B cell (primary cell): ENCODE measurements around the gene GRAMD1C. TPM values are rescaled to one million over a fixed set of nuclear protein-coding genes. Genes with fewer than 3 reads are reported as not detected.
"Not testable (repeated sequence)": the region's sequence is repeated elsewhere in the genome, so short reads cannot be mapped to it uniquely, and the experiment has no call there.

Experiments
- ATAC-seq: fragments of 200-7000 bp; cut with Tn5 transposase; one replicate; pipeline ENCODE4 v1.10.0; 2021; ENCODE audit warnings: low read depth, mild to moderate bottlenecking, moderate number of reproducible peaks, moderate library complexity
- CTCF ChIA-PET: fragments of 350-600 bp; sonication (Branson Sonifier 250); formaldehyde crosslinking; loops from one replicate; lab custom pipeline; 2021; ENCODE audit warnings: antibody characterized with exemption, inconsistent platforms; lab: Charles Lee
- POLR2A ChIA-PET: fragments of 350-600 bp; sonication (Branson Sonifier 250); formaldehyde crosslinking; loops from one replicate; lab custom pipeline; 2021; ENCODE audit warnings: antibody characterized with exemption; lab: Charles Lee
- DNase-seq: peaks from one replicate; pipeline ENCODE4 v3.0.0; 2013
- H2AFZ ChIP-seq: 2 replicates; pipeline ENCODE4 v1.6.1; 2012; ENCODE audit warnings: mild to moderate bottlenecking, low read depth, low read length; ENCODE audit not compliant: insufficient read depth, poor library complexity, severe bottlenecking
- H3K27ac ChIP-seq, 2 donors: 1 replicate in 1 of 2; 2 replicates in 1 of 2; pipeline ENCODE4 v1.5.1; 2012 to 2013; ENCODE audit warnings: low read length in 2 of 2, mild to moderate bottlenecking in 2 of 2, moderate library complexity in 1 of 2
- H3K27me3 ChIP-seq, 4 experiments: fragments of 200-600 bp in 1 of 4; sonication (generic) in 1 of 4; replicated peaks in 1 of 4; 1 replicate in 2 of 4; 2 replicates in 2 of 4; pipeline versions ENCODE4 v1.6.1 to v1.7.0; 2013 to 2016; ENCODE audit warnings: low read length in 3 of 4, mild to moderate bottlenecking in 2 of 4, mixed read lengths in 1 of 4, moderate library complexity in 1 of 4; ENCODE audit not compliant: insufficient read depth in 4 of 4, control insufficient read depth in 3 of 4; ENCODE audit errors: control extremely low read depth in 1 of 4
- H3K36me3 ChIP-seq, 2 experiments: replicated peaks in 1 of 2; 1 replicate in 1 of 2; 2 replicates in 1 of 2; pipeline versions ENCODE4 v1.6.1 to v1.7.1; 2013; ENCODE audit warnings: low read length in 1 of 2; ENCODE audit not compliant: insufficient read depth in 2 of 2, control insufficient read depth in 1 of 2; ENCODE audit errors: control extremely low read depth in 1 of 2, extremely low read depth in 1 of 2
- H3K4me1 ChIP-seq, 2 donors: fragments of 200-600 bp in 1 of 2; sonication (generic) in 1 of 2; 1 replicate in 1 of 2; 2 replicates in 1 of 2; pipeline versions ENCODE4 v1.5.1 to v1.6.1; 2013 to 2017; ENCODE audit warnings: low read length in 2 of 2; ENCODE audit not compliant: control insufficient read depth in 2 of 2, insufficient read depth in 2 of 2
- H3K4me2 ChIP-seq: replicated peaks from 2 replicates; pipeline ENCODE3; 2012; ENCODE audit warnings: mild to moderate bottlenecking, low read depth, low read length; ENCODE audit not compliant: poor library complexity, severe bottlenecking
- H3K4me3 ChIP-seq, 5 experiments: fragments of 200-600 bp in 1 of 5; sonication (generic) in 1 of 5; 1 replicate in 3 of 5; 2 replicates in 2 of 5; pipeline versions ENCODE4 v1.5.1 to v1.7.0; 2011 to 2016; ENCODE audit warnings: low read length in 4 of 5, mild to moderate bottlenecking in 4 of 5, low read depth in 2 of 5, control low read depth in 1 of 5, moderate library complexity in 1 of 5; ENCODE audit not compliant: insufficient read depth in 1 of 5; ENCODE audit errors: control extremely low read depth in 1 of 5, extremely low read depth in 1 of 5
- H3K79me2 ChIP-seq: fragments of 200-600 bp; sonication (generic); one replicate; pipeline ENCODE4 v1.6.0; 2016; ENCODE audit warnings: low read length; ENCODE audit not compliant: control insufficient read depth, insufficient read depth
- H3K9ac ChIP-seq: fragments of 200-600 bp; sonication (generic); 2 replicates; pipeline ENCODE4 v1.6.1; 2017; ENCODE audit warnings: mild to moderate bottlenecking, low read length, moderate library complexity
- H3K9me3 ChIP-seq, 3 donors: one replicate each; pipeline versions ENCODE4 v1.6.1 to v1.7.1; 2013; ENCODE audit warnings: low read length in 2 of 3; ENCODE audit not compliant: control insufficient read depth in 2 of 3, insufficient read depth in 1 of 3; ENCODE audit errors: control extremely low read depth in 1 of 3
- H4K20me1 ChIP-seq: 2 replicates; pipeline ENCODE4 v1.6.0; 2012; ENCODE audit warnings: mild to moderate bottlenecking, low read length; ENCODE audit not compliant: insufficient read depth, control insufficient read depth, poor library complexity, severe bottlenecking
- H3K27ac Mint-ChIP-seq: one replicate; pipeline ENCODE4 v1.8.0; 2021; ENCODE audit warnings: mixed read lengths
- H3K27me3 Mint-ChIP-seq: one replicate; pipeline ENCODE4 v1.8.0; 2021; ENCODE audit warnings: mixed read lengths
- H3K4me1 Mint-ChIP-seq: one replicate; pipeline ENCODE4 v1.8.0; 2021; ENCODE audit warnings: mixed read lengths
- H3K4me3 Mint-ChIP-seq: one replicate; pipeline ENCODE4 v1.8.0; 2021; ENCODE audit warnings: mixed read lengths
- H3K9me3 Mint-ChIP-seq: one replicate; pipeline ENCODE4 v1.8.0; 2022; ENCODE audit warnings: mixed read lengths; ENCODE audit not compliant: insufficient read depth
- CTCF ChIP-seq: fragments of 200-600 bp; IDR thresholded peaks from one replicate; pipeline ENCODE4 v1.8.0; 2022; ENCODE audit warnings: antibody characterized with exemption, mild to moderate bottlenecking
- EZH2 ChIP-seq: IDR thresholded peaks from 2 replicates; pipeline ENCODE4 v1.6.1; 2012; ENCODE audit warnings: borderline replicate concordance, low read depth, mild to moderate bottlenecking, moderate library complexity, low read length; ENCODE audit not compliant: insufficient read depth, poor library complexity, severe bottlenecking
- WGBS: methylation state at CpG from one replicate; pipeline ENCODE4 v1.1.5; 2013; ENCODE audit warnings: missing lambda C conversion rate; ENCODE audit not compliant: insufficient coverage; 5-methylcytosine and 5-hydroxymethylcytosine counted together
- intact Hi-C: fragments of 100-400 bp; cut with micrococcal nuclease; formaldehyde crosslinking; loops from one replicate; pipeline ENCODE4 v1.10.0; 2022
- polyA plus RNA-seq: library from polyadenylated mRNA; depleted of rRNA; stranded (reverse); fragments of >200 nt; gene quantifications from 2 replicates; pipeline ENCODE4 v1.2.3, GENCODE V29; 2012
- total RNA-seq, 2 donors: library from RNA; stranded (reverse); fragments of 120-200 nt in 1 of 2; gene quantifications; 1 replicate in 1 of 2; 2 replicates in 1 of 2; pipeline versions ENCODE4 v1.2.3 to v1.2.4, GENCODE V29; 2013 to 2022

The GRAMD1C gene
- total and polyA plus RNA-seq, 2 donors (not counting 1 experiment from before 2014, with no cell fraction given), result 8.5 to 47.1 TPM

GRCh38 chr3:113847247-113847646 is 8.7 kb downstream of the GRAMD1C start:
- POLR2A ChIA-PET, result no interaction called here
- no peak for ATAC-seq
- no peak overlapping the region for H3K4me3 ChIP-seq
- no peaks in the 10 kb centered on the region for H3K4me1 ChIP-seq
- H3K4me3 Mint-ChIP-seq, result no peak overlapping the region
- intact Hi-C loops, result no loop called here
- no peak overlapping the region for H2AFZ ChIP-seq
- no peaks in the 10 kb centered on the region for H3K79me2 ChIP-seq
- DNase-seq, result no peak
- H3K27me3 ChIP-seq, result no peaks in the 10 kb centered on the region
- no peak for TF ChIP-seq CTCF
- TF ChIP-seq EZH2, result no peak
- H3K9me3 ChIP-seq, result no peaks in the 10 kb centered on the region
- peaks cover 3% of the 10 kb centered on the region for H3K4me1 Mint-ChIP-seq
- no peak overlapping the region for H3K27ac ChIP-seq
- H4K20me1 ChIP-seq, result no peaks in the 10 kb centered on the region
- no peak overlapping the region for H3K9ac ChIP-seq
- CTCF ChIA-PET, result interaction anchor here (0.6 to 3.8 kb wide), 3 partner anchors 9 to 350 kb away, joined by 3 to 22 read pairs (median 3); partner anchors contain the start of gene GRAMD1C
- no peaks in the 10 kb centered on the region for H3K9me3 Mint-ChIP-seq
- H3K36me3 ChIP-seq, result no peaks in the 10 kb centered on the region
- H3K27ac Mint-ChIP-seq, result no peak overlapping the region
- H3K27me3 Mint-ChIP-seq, result no peaks in the 10 kb centered on the region
- no peak overlapping the region for H3K4me2 ChIP-seq

DNA sequence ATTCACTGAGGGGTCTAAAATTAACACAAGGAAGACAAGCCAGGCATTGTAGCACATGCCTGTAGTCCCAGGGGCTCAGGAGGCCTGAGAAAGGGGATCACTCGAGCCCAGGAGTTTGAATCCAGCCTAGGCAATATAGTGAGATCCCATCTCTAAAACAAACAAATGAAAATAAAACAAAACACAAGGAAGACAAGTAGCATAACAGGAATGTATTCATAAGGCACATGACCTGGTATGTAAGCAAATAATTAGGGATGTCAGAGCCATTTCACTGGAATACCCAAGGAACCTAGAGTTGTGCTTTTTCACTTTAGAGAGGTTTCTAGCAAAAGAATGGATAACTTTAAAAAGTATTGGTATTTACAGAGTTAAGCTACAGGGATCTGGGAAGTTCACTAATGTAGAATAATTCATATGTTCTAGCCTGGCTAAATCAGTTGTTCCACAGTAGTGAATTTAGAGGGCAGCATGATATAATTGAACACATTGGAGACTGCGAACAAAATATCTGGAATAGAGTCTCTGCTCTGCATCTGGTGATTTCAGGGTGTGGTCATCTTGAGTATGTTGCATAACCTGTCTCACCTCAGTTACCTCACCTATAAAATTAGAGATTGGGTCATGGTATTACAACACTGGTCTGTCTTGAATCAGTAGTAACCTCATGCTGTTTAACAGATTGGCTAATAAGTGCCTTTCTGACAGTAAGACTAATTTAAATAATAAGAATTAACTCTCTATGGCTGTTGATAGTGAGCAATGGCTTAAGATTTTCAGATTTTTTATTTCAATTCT is 9.3 kb downstream of the GRAMD1C start:
- no peaks in the 10 kb centered on the region for H3K79me2 ChIP-seq
- WGBS, result no CpG with 5 or more reads among the region's 2 CpGs
- no peak for DNase-seq
- H3K4me2 ChIP-seq, result no peak overlapping the region
- Mint-ChIP-seq H3K4me3 (no peak overlapping the region), H3K9me3 (no peaks in the 10 kb centered on the region), H3K27ac (no peak overlapping the region), H3K4me1 (peaks cover 3% of the 10 kb centered on the region), H3K27me3 (no peaks in the 10 kb centered on the region)
- no peak for TF ChIP-seq CTCF
- no peak for TF ChIP-seq EZH2
- no peak for ATAC-seq
- H3K27ac ChIP-seq, result no peak overlapping the region
- H3K4me3 ChIP-seq, result no peak overlapping the region
- no peak overlapping the region for H2AFZ ChIP-seq
- H3K36me3 ChIP-seq, result no peaks in the 10 kb centered on the region
- H3K4me1 ChIP-seq, result no peaks in the 10 kb centered on the region
- no peak overlapping the region for H3K9ac ChIP-seq
- CTCF ChIA-PET, result no interaction called here
- POLR2A ChIA-PET, result no interaction called here
- H3K9me3 ChIP-seq, result no peaks in the 10 kb centered on the region
- H3K27me3 ChIP-seq, result no peaks in the 10 kb centered on the region
- no peaks in the 10 kb centered on the region for H4K20me1 ChIP-seq
- intact Hi-C loops, result no loop called here

DNA sequence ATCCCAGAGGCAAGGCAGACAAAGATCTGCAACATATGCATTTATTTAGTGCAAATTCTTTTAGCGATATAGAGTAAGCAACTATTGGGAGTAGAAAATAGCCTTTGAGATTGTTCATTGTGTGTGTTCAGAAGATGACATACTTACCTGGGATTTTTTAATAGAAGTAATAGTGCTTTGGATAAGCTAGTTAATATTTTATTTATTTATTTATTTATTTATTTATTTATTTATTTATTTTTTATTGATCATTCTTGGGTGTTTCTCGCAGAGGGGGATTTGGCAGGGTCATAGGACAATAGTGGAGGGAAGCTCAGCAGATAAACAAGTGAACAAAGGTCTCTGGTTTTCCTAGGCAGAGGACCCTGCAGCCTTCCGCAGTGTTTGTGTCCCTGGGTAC is 10.5 kb downstream of the GRAMD1C start:
- intact Hi-C loops, H3K9me3 ChIP-seq, H3K4me3 ChIP-seq, DNase-seq, H3K27ac Mint-ChIP-seq, H3K4me3 Mint-ChIP-seq, H3K27ac ChIP-seq, H3K9ac ChIP-seq, H3K27me3 ChIP-seq, ATAC-seq, H3K27me3 Mint-ChIP-seq, H2AFZ ChIP-seq, H4K20me1 ChIP-seq, CTCF ChIA-PET, H3K36me3 ChIP-seq, H3K4me1 ChIP-seq, POLR2A ChIA-PET, H3K4me1 Mint-ChIP-seq, H3K9me3 Mint-ChIP-seq, H3K79me2 ChIP-seq, H3K4me2 ChIP-seq: not testable (repeated sequence)
- no CpG with 5 or more reads among the region's 3 CpGs for WGBS
